Mucosa of descending colon (tissue), 3 donors: ENCODE results near the gene IMMP2L. TPM values are rescaled to one million over a fixed set of nuclear protein-coding genes. Genes with fewer than 3 reads are reported as not detected.

Experiments
- ATAC-seq: fragments of 200-7000 bp; cut with Tn5 transposase; one replicate; pipeline ENCODE4 v1.9.1; 2020; ENCODE audit warnings: mild to moderate bottlenecking, moderate library complexity
- DNase-seq, 3 donors: peaks; one replicate each; pipeline ENCODE4 v3.0.0-alpha.2; 2020
- H3K36me3 ChIP-seq: fragments of 200-600 bp; one replicate; pipeline ENCODE4 v1.8.0; 2021; ENCODE audit warnings: low read depth, mild to moderate bottlenecking
- H3K4me1 ChIP-seq: fragments of 200-600 bp; one replicate; pipeline ENCODE4 v1.8.0; 2021; ENCODE audit warnings: low read depth, mild to moderate bottlenecking
- H3K4me3 ChIP-seq: fragments of 200-600 bp; one replicate; pipeline ENCODE4 v1.8.0; 2021; ENCODE audit warnings: mild to moderate bottlenecking
- H3K9me3 ChIP-seq: fragments of 200-600 bp; one replicate; pipeline ENCODE4 v1.8.0; 2021; ENCODE audit warnings: mild to moderate bottlenecking
- intact Hi-C, 2 donors: fragments of 100-400 bp; cut with DNase I in 1 of 2; cut with micrococcal nuclease in 1 of 2; formaldehyde crosslinking; loops; one replicate each; pipeline versions ENCODE4 v1.11.0 to v1.11.1; 2022; cut with DNase I, micrococcal nuclease
- total RNA-seq, 3 donors: library from RNA; stranded (reverse); fragmentation: NEBNext Ultra II Directional in 2 of 3; extraction: Animal tissue kit (Norgen Biotek cat#: 25700) in 2 of 3; gene quantifications; one replicate each; pipeline versions ENCODE4 v1.2.1 to v1.2.4, GENCODE V29; 2021 to 2023
- TF ChIP-seq, protein P1 (sequence below): fragments of 200-600 bp; IDR thresholded peaks from one replicate; pipeline ENCODE4 v1.8.0; 2022; ENCODE audit warnings: antibody characterized with exemption, mild to moderate bottlenecking
- donor health status: DM: no; HTN: no; CAD: no; lungs with moderate emphysema.
- donor health status: DM: no; HTN: no; CAD: no.
- donor health status: DM: no; HTN: yes; CAD: no.

The IMMP2L gene
- total RNA-seq, 3 donors from 2014 or later, result 12.1 to 20.7 (median 17.7) TPM

GRCh38 chr7:111025006-111025405 lies 537.3 kb downstream of the IMMP2L start:
- Histone ChIP-seq H3K4me1 (no peaks in the 10 kb centered on the region), H3K9me3 (no peaks in the 10 kb centered on the region), H3K4me3 (no peak overlapping the region), H3K36me3 (no peaks in the 10 kb centered on the region)
- intact Hi-C loops, result no loop called here
- TF ChIP-seq, protein P1, sequence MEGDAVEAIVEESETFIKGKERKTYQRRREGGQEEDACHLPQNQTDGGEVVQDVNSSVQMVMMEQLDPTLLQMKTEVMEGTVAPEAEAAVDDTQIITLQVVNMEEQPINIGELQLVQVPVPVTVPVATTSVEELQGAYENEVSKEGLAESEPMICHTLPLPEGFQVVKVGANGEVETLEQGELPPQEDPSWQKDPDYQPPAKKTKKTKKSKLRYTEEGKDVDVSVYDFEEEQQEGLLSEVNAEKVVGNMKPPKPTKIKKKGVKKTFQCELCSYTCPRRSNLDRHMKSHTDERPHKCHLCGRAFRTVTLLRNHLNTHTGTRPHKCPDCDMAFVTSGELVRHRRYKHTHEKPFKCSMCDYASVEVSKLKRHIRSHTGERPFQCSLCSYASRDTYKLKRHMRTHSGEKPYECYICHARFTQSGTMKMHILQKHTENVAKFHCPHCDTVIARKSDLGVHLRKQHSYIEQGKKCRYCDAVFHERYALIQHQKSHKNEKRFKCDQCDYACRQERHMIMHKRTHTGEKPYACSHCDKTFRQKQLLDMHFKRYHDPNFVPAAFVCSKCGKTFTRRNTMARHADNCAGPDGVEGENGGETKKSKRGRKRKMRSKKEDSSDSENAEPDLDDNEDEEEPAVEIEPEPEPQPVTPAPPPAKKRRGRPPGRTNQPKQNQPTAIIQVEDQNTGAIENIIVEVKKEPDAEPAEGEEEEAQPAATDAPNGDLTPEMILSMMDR, result no peak
- ATAC-seq (peak; percentile 65), DNase-seq (no peak)

GRCh38 chr7:111018960-111019736 lies 543.1 kb downstream of the IMMP2L start:
- ATAC-seq (peak; percentile 71), DNase-seq (peak in 2 of 3 donors; percentile 19 to 37)
- H3K9me3 ChIP-seq, result no peaks in the 10 kb centered on the region
- intact Hi-C loops, result no loop called here
- H3K4me1 ChIP-seq, result no peaks in the 10 kb centered on the region
- TF ChIP-seq, protein P1, result no peak
- H3K36me3 ChIP-seq, result no peaks in the 10 kb centered on the region
- no peak overlapping the region for H3K4me3 ChIP-seq

GRCh38 chr7:111018447-111018846 lies 543.8 kb downstream of the IMMP2L start:
- H3K4me3 ChIP-seq, result no peak overlapping the region
- no peak for ATAC-seq

GRCh38 chr7:111014079-111014478 lies 548.2 kb downstream of the IMMP2L start:
- DNase-seq (no peak), ATAC-seq (no peak)
- no peak overlapping the region for H3K4me3 ChIP-seq
- no peaks in the 10 kb centered on the region for H3K9me3 ChIP-seq
- intact Hi-C loops, result no loop called here
- H3K4me1 ChIP-seq, result no peaks in the 10 kb centered on the region
- TF ChIP-seq, protein P1, result no peak
- no peaks in the 10 kb centered on the region for H3K36me3 ChIP-seq

More at GRCh38 chr7:111018447-111018846, 543.8 kb downstream of the IMMP2L start:
- no peak for DNase-seq
- no peaks in the 10 kb centered on the region for H3K36me3 ChIP-seq
- TF ChIP-seq, protein P1, result no peak
- intact Hi-C loops, result no loop called here
- no peaks in the 10 kb centered on the region for H3K9me3 ChIP-seq
- no peaks in the 10 kb centered on the region for H3K4me1 ChIP-seq

DNA sequence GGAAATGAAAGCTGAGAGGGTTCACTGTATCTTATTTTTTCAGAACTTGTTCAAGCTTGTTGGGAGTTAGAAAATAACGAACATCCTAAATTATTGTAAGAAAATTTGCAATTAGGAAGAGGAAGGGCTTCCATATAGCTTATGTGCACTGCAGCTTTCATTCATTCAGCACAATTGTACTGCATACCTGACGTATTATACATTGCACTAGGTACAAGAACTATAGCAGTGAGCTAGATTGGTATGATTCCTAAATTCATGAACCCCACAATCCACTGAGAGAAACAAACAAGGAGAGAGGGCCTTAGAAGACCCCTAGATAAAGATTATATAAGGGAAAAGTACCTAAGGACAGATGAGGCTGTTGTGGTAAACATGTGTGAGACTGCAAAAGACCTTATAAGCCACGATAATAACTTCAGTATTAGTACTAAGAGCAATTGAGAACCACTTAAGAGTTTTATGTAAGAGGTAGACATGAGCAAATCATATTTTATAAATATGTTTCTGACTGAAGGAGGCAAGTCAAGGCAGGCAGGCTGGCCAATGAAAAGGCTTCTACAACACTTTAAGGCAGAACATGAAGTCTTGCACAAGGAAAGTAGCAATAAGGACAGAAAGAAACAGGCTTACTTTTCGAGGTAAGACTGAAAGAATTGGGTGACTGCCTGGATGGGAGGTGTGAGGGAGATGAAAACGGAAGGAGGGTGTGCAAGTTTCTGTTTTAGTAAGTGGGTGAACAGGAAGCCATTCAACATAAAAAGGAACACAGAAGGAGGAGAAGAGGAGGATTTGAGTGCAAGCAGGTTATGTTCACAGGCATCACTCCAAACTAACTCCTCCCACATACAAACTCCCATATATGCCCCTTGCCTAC lies 549.3 kb downstream of the IMMP2L start:
- Histone ChIP-seq H3K9me3 (no peaks in the 10 kb centered on the region), H3K4me3 (no peak overlapping the region), H3K36me3 (no peaks in the 10 kb centered on the region), H3K4me1 (no peaks in the 10 kb centered on the region)
- intact Hi-C loops, result no loop called here
- TF ChIP-seq, protein P1, result no peak
- peak; percentile 67 for ATAC-seq
- DNase-seq, result no peak
